H1 (cell line): ENCODE results near the gene RPAP3. TPM values are rescaled to one million over a fixed set of nuclear protein-coding genes. Genes with fewer than 3 reads are reported as not detected.
"Not testable (repeated sequence)": the region's sequence is repeated elsewhere in the genome, so short reads cannot be mapped to it uniquely, and the experiment has no call there.

Source experiments
- CTCF ChIA-PET: fragments of 300-600 bp; sonication (Branson Sonifier 250); formaldehyde crosslinking; loops from one replicate; lab custom pipeline; 2021; ENCODE audit not compliant: partially characterized antibody; lab: Charles Lee
- POLR2A ChIA-PET: fragments of 300-600 bp; sonication (Branson Sonifier 250); formaldehyde crosslinking; loops from one replicate; lab custom pipeline; 2021; ENCODE audit warnings: inconsistent platforms; ENCODE audit not compliant: partially characterized antibody; lab: Charles Lee
- DNase-seq, 2 experiments: peaks; one replicate each; pipeline versions ENCODE4 v3.0.0 to v3.0.0-alpha.2; 2010 to 2022; ENCODE audit warnings: low spot score in 2 of 2, low read depth in 1 of 2, mixed read lengths in 1 of 2
- FAIRE-seq: peaks from 2 replicates; lab custom pipeline; 2011; peaks lifted over from hg19 to GRCh38; lab: Jason Lieb, UNC
- H2AFZ ChIP-seq: 2 replicates; pipeline ENCODE4 v1.8.1; 2012; ENCODE audit warnings: low read length, inconsistent platforms
- H2AK5ac ChIP-seq: 2 replicates; pipeline ENCODE4 v1.6.1; 2013; ENCODE audit warnings: low read depth, low read length
- H2BK120ac ChIP-seq: replicated peaks from 2 replicates; pipeline ENCODE3; 2013; ENCODE audit warnings: low read depth, low read length, inconsistent platforms
- H2BK12ac ChIP-seq: 2 replicates; pipeline ENCODE4 v1.6.1; 2013; ENCODE audit warnings: low read depth, low read length
- H2BK15ac ChIP-seq: 2 replicates; pipeline ENCODE4 v1.6.1; 2013; ENCODE audit warnings: low read length
- H2BK20ac ChIP-seq: 2 replicates; pipeline ENCODE4 v1.6.1; 2013; ENCODE audit warnings: low read length
- H2BK5ac ChIP-seq: 2 replicates; pipeline ENCODE4 v1.6.1; 2013; ENCODE audit warnings: low read depth, low read length
- H3K14ac ChIP-seq: 2 replicates; pipeline ENCODE4 v1.6.1; 2013; ENCODE audit warnings: inconsistent platforms; ENCODE audit not compliant: insufficient read length
- H3K18ac ChIP-seq: 2 replicates; pipeline ENCODE4 v1.6.1; 2013; ENCODE audit warnings: low read length; ENCODE audit errors: extremely low read depth
- H3K23ac ChIP-seq: 2 replicates; pipeline ENCODE4 v1.6.1; 2013; ENCODE audit warnings: inconsistent platforms; ENCODE audit not compliant: insufficient read length
- H3K23me2 ChIP-seq: 2 replicates; pipeline ENCODE4 v1.6.1; 2013; ENCODE audit warnings: low read depth, low read length
- H3K27ac ChIP-seq: 2 replicates; pipeline ENCODE4 v1.6.1; 2011; ENCODE audit warnings: low read depth, low read length, inconsistent platforms
- H3K27me3 ChIP-seq, 4 experiments: replicated peaks in 1 of 4; 1 replicate in 1 of 4; 2 replicates in 3 of 4; pipeline versions ENCODE4 v1.6.1 to v1.8.1; 2011 to 2013; ENCODE audit warnings: low read length in 3 of 4, mild to moderate bottlenecking in 3 of 4, inconsistent platforms in 2 of 4, mixed read lengths in 2 of 4, moderate library complexity in 1 of 4; ENCODE audit not compliant: control insufficient read depth in 3 of 4, insufficient read depth in 3 of 4; ENCODE audit errors: extremely low read depth in 1 of 4
- H3K36me3 ChIP-seq, 4 experiments: 2 replicates each; pipeline versions ENCODE4 v1.6.1 to v1.8.1; 2011 to 2013; ENCODE audit warnings: mild to moderate bottlenecking in 4 of 4, low read length in 3 of 4, moderate library complexity in 2 of 4, control low read depth in 1 of 4, inconsistent platforms in 1 of 4; ENCODE audit not compliant: insufficient read depth in 4 of 4, control insufficient read depth in 2 of 4
- H3K4ac ChIP-seq: replicated peaks from 2 replicates; pipeline ENCODE3; 2013; ENCODE audit warnings: low read length, low read depth, mixed read lengths, inconsistent platforms; ENCODE audit not compliant: insufficient read length
- H3K4me1 ChIP-seq, 4 experiments: replicated peaks in 1 of 4; 1 replicate in 1 of 4; 2 replicates in 3 of 4; pipeline versions ENCODE4 v1.6.1 to v1.8.1; 2011 to 2013; ENCODE audit warnings: low read length in 3 of 4, inconsistent platforms in 2 of 4, mixed read lengths in 1 of 4; ENCODE audit not compliant: insufficient read depth in 4 of 4, control insufficient read depth in 3 of 4
- H3K4me2 ChIP-seq, 2 experiments: 2 replicates each; pipeline versions ENCODE4 v1.6.1 to v1.8.1; 2011 to 2013; ENCODE audit warnings: low read depth in 2 of 2, low read length in 2 of 2, control low read depth in 1 of 2, inconsistent platforms in 1 of 2, mild to moderate bottlenecking in 1 of 2; ENCODE audit not compliant: insufficient read depth in 1 of 2
- H3K4me3 ChIP-seq, 4 experiments: fragments of 200-600, 300-600 bp in 1 of 4; sonication (generic), shearing (Covaris generic), sonication (Bioruptor Twin) in 1 of 4; 2 replicates each; pipeline versions ENCODE4 v1.5.1 to v1.8.1; 2011 to 2016; ENCODE audit warnings: low read length in 4 of 4, low read depth in 3 of 4, control low read depth in 2 of 4, inconsistent platforms in 2 of 4, mild to moderate bottlenecking in 2 of 4, mixed read lengths in 1 of 4, moderate library complexity in 1 of 4; ENCODE audit not compliant: insufficient read depth in 2 of 4; ENCODE audit errors: extremely low read depth in 1 of 4
- H3K56ac ChIP-seq: replicated peaks from 2 replicates; pipeline ENCODE3; 2013; ENCODE audit warnings: low read depth, mild to moderate bottlenecking, mixed read lengths, low read length, inconsistent platforms; ENCODE audit not compliant: insufficient read length
- H3K79me1 ChIP-seq: 2 replicates; pipeline ENCODE4 v1.6.1; 2013; ENCODE audit warnings: low read depth, low read length, control low read depth
- H3K79me2 ChIP-seq, 2 experiments: 2 replicates each; pipeline versions ENCODE4 v1.6.1 to v1.8.1; 2012 to 2013; ENCODE audit warnings: low read length in 2 of 2, mild to moderate bottlenecking in 2 of 2, inconsistent platforms in 1 of 2; ENCODE audit not compliant: insufficient read depth in 2 of 2, control insufficient read depth in 1 of 2
- H3K9ac ChIP-seq, 4 experiments: replicated peaks in 1 of 4; 1 replicate in 1 of 4; 2 replicates in 3 of 4; pipeline versions ENCODE4 v1.6.1 to v1.8.1; 2011 to 2013; ENCODE audit warnings: low read depth in 3 of 4, low read length in 3 of 4, control low read depth in 2 of 4, mild to moderate bottlenecking in 2 of 4, moderate library complexity in 2 of 4, inconsistent platforms in 1 of 4; ENCODE audit errors: extremely low read depth in 1 of 4
- H3K9me3 ChIP-seq, 2 experiments: 2 replicates each; pipeline versions ENCODE4 v1.6.1 to v1.8.1; 2012 to 2013; ENCODE audit warnings: mild to moderate bottlenecking in 2 of 2, moderate library complexity in 2 of 2, control low read depth in 1 of 2, inconsistent platforms in 1 of 2, low read depth in 1 of 2, low read length in 1 of 2, mixed read lengths in 1 of 2; ENCODE audit not compliant: insufficient read depth in 2 of 2
- H4K20me1 ChIP-seq, 2 experiments: replicated peaks in 1 of 2; 2 replicates each; pipeline versions ENCODE3 to v1.8.1; 2011 to 2013; ENCODE audit warnings: inconsistent platforms in 2 of 2, low read length in 2 of 2, mild to moderate bottlenecking in 1 of 2; ENCODE audit not compliant: insufficient read depth in 2 of 2, control insufficient read depth in 1 of 2
- H4K5ac ChIP-seq: 2 replicates; pipeline ENCODE4 v1.6.1; 2013; ENCODE audit warnings: low read length, low read depth, mixed read lengths, inconsistent platforms; ENCODE audit not compliant: insufficient read length
- H4K8ac ChIP-seq: 2 replicates; pipeline ENCODE4 v1.8.0; 2013; ENCODE audit warnings: mild to moderate bottlenecking, moderate library complexity, low read length, inconsistent platforms; ENCODE audit not compliant: insufficient read depth; ENCODE audit errors: extremely low read depth
- H4K91ac ChIP-seq: replicated peaks from 2 replicates; pipeline ENCODE3; 2013; ENCODE audit warnings: low read length, mixed read lengths, inconsistent platforms; ENCODE audit not compliant: insufficient read length
- polyA plus RNA-seq, 7 experiments: library from polyadenylated mRNA; depleted of rRNA in 3 of 7; stranded (reverse) in 5 of 7; unstranded in 2 of 7; fragments of >200 nt in 5 of 7; fragments of 200-250 nt in 2 of 7; gene quantifications; 1 replicate in 5 of 7; 2 replicates in 1 of 7; 4 replicates in 1 of 7; pipeline versions ENCODE4 v1.2.1 to v1.2.3, GENCODE V29; 2011 to 2013; ENCODE audit warnings: missing spikeins in 2 of 7, mixed read lengths in 2 of 7
- total RNA-seq: library from RNA; stranded (reverse); fragmentation: NEBNext Ultra II Directional; extraction: Animal tissue kit (Norgen Biotek cat#: 25700); gene quantifications from 2 replicates; pipeline ENCODE4 v1.2.1, GENCODE V29; 2021

The RPAP3 gene
- total and polyA plus RNA-seq, 2 of the 8 experiments (the other 6 are each of a cell fraction or from before 2014, with no cell fraction given): 6.4 to 60.5 TPM

- H3K79me2 ChIP-seq, H2BK15ac ChIP-seq, H3K23ac ChIP-seq, H4K8ac ChIP-seq, DNase-seq, H2BK20ac ChIP-seq, H2BK120ac ChIP-seq, H2AFZ ChIP-seq, POLR2A ChIA-PET, H4K91ac ChIP-seq, H4K20me1 ChIP-seq, H3K9ac ChIP-seq, H3K27me3 ChIP-seq, H2BK12ac ChIP-seq, H3K79me1 ChIP-seq, H3K36me3 ChIP-seq, H3K23me2 ChIP-seq, FAIRE-seq, H3K56ac ChIP-seq, H3K18ac ChIP-seq, H3K4me1 ChIP-seq, H2AK5ac ChIP-seq, H3K4me3 ChIP-seq, H3K4me2 ChIP-seq, H4K5ac ChIP-seq, H3K4ac ChIP-seq, H3K27ac ChIP-seq, H2BK5ac ChIP-seq, H3K14ac ChIP-seq: not testable (repeated sequence)
- H3K9me3 ChIP-seq: peaks cover 7 to 11% of the 10 kb centered on the region in 2 experiments; a peak in 2 of 4 replicates
- CTCF ChIA-PET: interaction anchor here (0.6 to 4.5 kb wide), 5 partner anchors 15 to 494 kb away, joined by 3 to 61 read pairs (median 10); no protein-coding TSS in a partner anchor
Observed at GRCh38 chr12:47635770-47636169, 70.1 kb downstream of the RPAP3 start.
